ENCODE data around the gene CBL. TPM values are rescaled to one million over a fixed set of nuclear protein-coding genes. Genes with fewer than 3 reads are reported as not detected.

Gene CBL
- 10 to 100 TPM in 2 of 10 donors, 1 to 10 TPM in 8; 7.3 to 15.6 (median 8.5) TPM for total RNA-seq
- 1 to 10 TPM; 2.7 to 8.0 TPM for polyA plus RNA-seq
- long read RNA-seq, donor 1, partial matches to known transcripts = 0 of 2 reads
- long read RNA-seq, donor 1, other reads (novel, unspliced or antisense) = 2 of 2 reads
- long read RNA-seq, donor 2, partial matches to known transcripts = 0 of 3 reads
- long read RNA-seq, donor 2, other reads (novel, unspliced or antisense) = 3 of 3 reads
- long read RNA-seq, donor 3, full-length matches to known transcripts = 1 of 9 reads
- long read RNA-seq, donor 3, partial matches to known transcripts = 3 of 9 reads
- long read RNA-seq, donor 3, other reads (novel, unspliced or antisense) = 5 of 9 reads

- intact Hi-C loops (cut with DNase I) = loop anchor here (2.0 to 10.0 kb wide), 12 partner anchors 39 to 129 kb away; partner anchors contain the start of genes MCAM (in 1 of the 10), NLRX1 (in 1 of the 10) and RNF26 (in 1 of the 10)
- peak; percentile 89 to 100 (median 94) for TF ChIP-seq CTCF (IDR thresholded peaks at IDR 0.05)
- peak within 1 kb of the TSS; percentile 85 to 100 (median 94) for H3K4me3 ChIP-seq
- H3K9me3 ChIP-seq = no peaks in the 10 kb centered on the region
- H3K4me1 ChIP-seq = peaks cover 0 to 49% (median 23%) of the 10 kb centered on the region in 9 donors
- 0 to 1% methylated on average over 40 to 88 of the region's 88 CpGs for WGBS, 2 donors
- peak within 1 kb of the TSS; percentile 85 to 98 (median 97) for H3K27ac ChIP-seq
- H3K27me3 ChIP-seq = no peaks in the 10 kb centered on the region
- no peaks in the 10 kb centered on the region for H3K36me3 ChIP-seq
- ATAC-seq (peak; percentile 97 to 98 (median 98)), DNase-seq (peak; percentile 97)
Observed at GRCh38 chr11:119205574-119206510, at the start of gene CBL. TSS of gene CBL (plus strand) at chr11:119206339. CDS start at chr11:119206418, 79 bp downstream.

GRCh38 chr11:119156496-119156895 lies 49.6 kb upstream of the CBL start:
- Histone ChIP-seq H3K27me3 (peaks cover 0 to 14% (median 0%) of the 10 kb centered on the region in 7 donors), H3K27ac (no peak overlapping the region), H3K36me3 (no peaks in the 10 kb centered on the region), H3K4me1 (no peaks in the 10 kb centered on the region), H3K4me3 (no peak overlapping the region), H3K9me3 (no peaks in the 10 kb centered on the region)
- intact Hi-C loops (cut with DNase I) = no loop called here
- TF ChIP-seq CTCF (IDR thresholded peaks at IDR 0.05) = peak in 1 of 9 donors; percentile 4
- DNase-seq (no peak), ATAC-seq (no peak)
- WGBS, 2 donors = 91% methylated on average over 10 of the region's 10 CpGs

- no peaks in the 10 kb centered on the region for H3K36me3 ChIP-seq
- H3K27ac ChIP-seq = no peak overlapping the region
- DNase-seq (no peak), ATAC-seq (no peak)
- intact Hi-C loops (cut with DNase I) = no loop called here
- H3K4me3 ChIP-seq = no peak overlapping the region
- H3K9me3 ChIP-seq = no peaks in the 10 kb centered on the region
- no peak for TF ChIP-seq CTCF (IDR thresholded peaks at IDR 0.05)
- no peaks in the 10 kb centered on the region for H3K4me1 ChIP-seq
- WGBS, 2 donors = 58 to 61% methylated on average over 3 of the region's 3 CpGs
- H3K27me3 ChIP-seq = peaks cover 0 to 9% (median 0%) of the 10 kb centered on the region in 7 donors
Observed at GRCh38 chr11:119157063-119157462, 49.1 kb upstream of the CBL start.

DNA sequence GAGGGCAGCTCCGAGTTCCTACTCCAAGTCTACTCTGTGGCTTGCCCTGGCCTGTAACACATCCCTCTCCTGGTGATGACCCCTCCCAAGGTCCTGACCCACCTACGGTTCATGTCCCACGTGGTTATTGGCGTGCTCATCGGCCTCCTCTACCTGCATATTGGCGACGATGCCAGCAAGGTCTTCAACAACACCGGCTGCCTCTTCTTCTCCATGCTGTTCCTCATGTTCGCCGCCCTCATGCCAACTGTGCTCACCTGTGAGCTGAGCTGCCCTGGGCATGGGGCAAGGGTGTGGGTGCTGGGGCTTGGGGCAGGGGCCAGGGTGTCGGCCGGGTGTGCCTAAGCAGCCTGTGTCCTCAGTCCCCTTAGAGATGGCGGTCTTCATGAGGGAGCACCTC lies 47.7 kb upstream of the CBL start:
- H3K27ac ChIP-seq = no peak overlapping the region
- no peak for TF ChIP-seq CTCF (IDR thresholded peaks at IDR 0.05)
- WGBS, 2 donors = 95% methylated on average over 13 of the region's 13 CpGs

More for the DNA sequence above, 47.7 kb upstream of the CBL start:
- no peak for ATAC-seq
- H3K4me1 ChIP-seq = no peaks in the 10 kb centered on the region
- intact Hi-C loops (cut with DNase I) = no loop called here
- H3K9me3 ChIP-seq = no peaks in the 10 kb centered on the region
- DNase-seq = no peak
- H3K4me3 ChIP-seq = no peak overlapping the region
- H3K36me3 ChIP-seq = no peaks in the 10 kb centered on the region
- H3K27me3 ChIP-seq = no peaks in the 10 kb centered on the region
